Muscle of back (tissue), 13 donors: ENCODE results near the gene ERMN. TPM values are rescaled to one million over a fixed set of nuclear protein-coding genes. Genes with fewer than 3 reads are reported as not detected.
A peak's percentile ranks its signal among the peaks of the same experiment; 100 is the strongest.
"Not testable (repeated sequence)": the region's sequence is repeated elsewhere in the genome, so short reads cannot be mapped to it uniquely, and the experiment has no call there.

Experiments
- DNase-seq, 3 donors: peaks; one replicate each; pipeline versions ENCODE4 v3.0.0 to v3.0.0-alpha.2; 2013
- long read RNA-seq, 9 donors: transcript quantifications; one replicate each; lab custom pipeline, GENCODE V29; 2026
- polyA plus RNA-seq, 10 donors: library from polyadenylated mRNA; unstranded; fragments of 120-200 nt; gene quantifications; one replicate each; pipeline ENCODE4 v1.2.1, GENCODE V29; 2013; ENCODE audit not compliant: insufficient read length in 10 of 10

The ERMN gene
- polyA plus RNA-seq, result under 1 TPM in 6 of 10 donors, not detected in 4; 0.08 to 0.71 (median 0.29) TPM
- long read RNA-seq, donor 1, result 0 reads
- long read RNA-seq, donor 2, result 0 reads
- long read RNA-seq, donor 3, result 0 reads
- long read RNA-seq, donor 4, result 0 reads
- long read RNA-seq, donor 5, result 0 reads
- long read RNA-seq, donor 6, result 0 reads
- long read RNA-seq, donor 7, result 0 reads
- long read RNA-seq, donor 8, result 0 reads
- long read RNA-seq, donor 9, result 0 reads

GRCh38 chr2:157325786-157326185 lies at the start of gene ERMN:
TSS of gene ERMN (minus strand) at chr2:157325824. CDS start at chr2:157325642, 182 bp downstream.
- DNase-seq, result no peak

GRCh38 chr2:157375384-157375783 lies 49.8 kb upstream of the ERMN start:
- no peak for DNase-seq

- DNase-seq, result not testable (repeated sequence)
These were observed 42.9 kb upstream of the ERMN start for GRCh38 chr2:157368508-157368907.

- no peak for DNase-seq
These were observed 42.1 kb upstream of the ERMN start for GRCh38 chr2:157367704-157368103.

- no peak for DNase-seq
These were observed 38.8 kb upstream of the ERMN start for GRCh38 chr2:157364257-157364974.

- DNase-seq, result no peak
These were observed 38.0 kb upstream of the ERMN start for GRCh38 chr2:157363612-157364101.

- no peak for DNase-seq
These were observed 37.0 kb upstream of the ERMN start for GRCh38 chr2:157362627-157363026.

- DNase-seq, result no peak
These were observed 35.9 kb upstream of the ERMN start for GRCh38 chr2:157361526-157361925.

- DNase-seq, result no peak
These were observed 34.0 kb upstream of the ERMN start for GRCh38 chr2:157359628-157360027.

- no peak for DNase-seq
These were observed 30.0 kb upstream of the ERMN start for GRCh38 chr2:157355618-157356017.

- peak in 1 of 3 donors; percentile 43 for DNase-seq
These were observed 24.4 kb upstream of the ERMN start for GRCh38 chr2:157349949-157350515.

- DNase-seq, result no peak
These were observed 22.8 kb upstream of the ERMN start for GRCh38 chr2:157348291-157348921.

GRCh38 chr2:157345647-157346389 lies 20.2 kb upstream of the ERMN start:
- no peak for DNase-seq

GRCh38 chr2:157341381-157341780 lies 15.8 kb upstream of the ERMN start:
- peak in 1 of 3 donors; percentile 23 for DNase-seq

GRCh38 chr2:157339965-157340655 lies 14.5 kb upstream of the ERMN start:
- DNase-seq, result peak in 1 of 3 donors; percentile 38

GRCh38 chr2:157337978-157338377 lies 12.4 kb upstream of the ERMN start:
- no peak for DNase-seq

- DNase-seq, result peak in 2 of 3 donors; percentile 12 to 19
These were observed 10.8 kb upstream of the ERMN start for GRCh38 chr2:157336137-157337010.

GRCh38 chr2:157334797-157335196 lies 9.2 kb upstream of the ERMN start:
- no peak for DNase-seq

- no peak for DNase-seq
These were observed 8.7 kb upstream of the ERMN start for GRCh38 chr2:157334335-157334734.
